ENCODE results near the gene MLH3.

- TF ChIP-seq POLR2A (IDR thresholded peaks at IDR 0.05) (no peak), CTCF (IDR thresholded peaks at IDR 0.05 in 4 of 5, conservative IDR thresholded peaks at IDR 0.05 in 1 of 5) (no peak)
Observed at GRCh38 chr14:74980398-74980730, 70.9 kb downstream of the MLH3 start.
